H9 (cell line): ENCODE measurements around the gene SLC12A9. TPM values are rescaled to one million over a fixed set of nuclear protein-coding genes. Genes with fewer than 3 reads are reported as not detected.

Experiments
- DNase-seq: peaks from one replicate; pipeline ENCODE4 v3.0.0-alpha.2; 2017
- H2AFZ ChIP-seq: one replicate; pipeline ENCODE4 v1.6.1; 2013; ENCODE audit warnings: mild to moderate bottlenecking, low read length, control low read depth, moderate library complexity
- H2AK5ac ChIP-seq: 2 replicates; pipeline ENCODE4 v1.6.1; 2013; ENCODE audit warnings: low read length, control low read depth, mixed read lengths; ENCODE audit not compliant: insufficient read length
- H2BK120ac ChIP-seq: one replicate; pipeline ENCODE4 v1.6.1; 2013; ENCODE audit warnings: low read depth, mild to moderate bottlenecking, low read length, control low read depth, inconsistent platforms; ENCODE audit not compliant: poor library complexity, severe bottlenecking
- H2BK12ac ChIP-seq: 2 replicates; pipeline ENCODE4 v1.6.1; 2013; ENCODE audit warnings: low read length, control low read depth, mixed read lengths, low read depth; ENCODE audit not compliant: insufficient read length
- H2BK15ac ChIP-seq: 2 replicates; pipeline ENCODE4 v1.6.1; 2013; ENCODE audit warnings: low read depth, low read length, control low read depth
- H2BK20ac ChIP-seq: one replicate; pipeline ENCODE4 v1.6.1; 2013; ENCODE audit warnings: low read depth, mild to moderate bottlenecking, low read length, control low read depth, inconsistent platforms; ENCODE audit not compliant: poor library complexity, severe bottlenecking
- H2BK5ac ChIP-seq: 2 replicates; pipeline ENCODE4 v1.6.1; 2013; ENCODE audit warnings: low read length, control low read depth, mixed read lengths; ENCODE audit not compliant: insufficient read length
- H3K14ac ChIP-seq: 2 replicates; pipeline ENCODE4 v1.6.1; 2013; ENCODE audit warnings: low read length, control low read depth; ENCODE audit not compliant: insufficient read depth
- H3K18ac ChIP-seq: 2 replicates; pipeline ENCODE4 v1.6.1; 2013; ENCODE audit warnings: low read depth, mild to moderate bottlenecking, mixed read lengths, low read length, control low read depth; ENCODE audit not compliant: insufficient read length
- H3K23ac ChIP-seq: 2 replicates; pipeline ENCODE4 v1.6.1; 2013; ENCODE audit warnings: low read length, control low read depth, mixed read lengths, low read depth; ENCODE audit not compliant: insufficient read length
- H3K23me2 ChIP-seq: 2 replicates; pipeline ENCODE4 v1.6.1; 2013; ENCODE audit warnings: low read depth, mild to moderate bottlenecking, mixed read lengths, low read length, control low read depth; ENCODE audit not compliant: insufficient read length, poor library complexity, severe bottlenecking
- H3K27ac ChIP-seq: 2 replicates; pipeline ENCODE4 v1.5.1; 2013; ENCODE audit warnings: low read length, control low read depth, mixed read lengths, low read depth; ENCODE audit not compliant: insufficient read length
- H3K27me3 ChIP-seq: 2 replicates; pipeline ENCODE4 v1.6.1; 2013; ENCODE audit warnings: low read length, control low read depth, inconsistent platforms; ENCODE audit not compliant: insufficient read depth
- H3K4ac ChIP-seq: 2 replicates; pipeline ENCODE4 v1.6.1; 2013; ENCODE audit warnings: low read depth, mild to moderate bottlenecking, control low read depth, inconsistent platforms, low read length, moderate library complexity
- H3K4me1 ChIP-seq: 2 replicates; pipeline ENCODE4 v1.6.1; 2013; ENCODE audit warnings: low read length, control low read depth, inconsistent platforms; ENCODE audit not compliant: insufficient read depth
- H3K4me2 ChIP-seq: 2 replicates; pipeline ENCODE4 v1.6.1; 2013; ENCODE audit warnings: low read length, control low read depth, mixed read lengths; ENCODE audit not compliant: insufficient read length, insufficient read depth
- H3K56ac ChIP-seq: 2 replicates; pipeline ENCODE4 v1.6.1; 2013; ENCODE audit warnings: low read depth, mild to moderate bottlenecking, mixed read lengths, low read length, control low read depth; ENCODE audit not compliant: insufficient read length
- H3K79me1 ChIP-seq: 2 replicates; pipeline ENCODE4 v1.6.1; 2013; ENCODE audit warnings: low read depth, mild to moderate bottlenecking, moderate library complexity, low read length, control low read depth, inconsistent platforms; ENCODE audit not compliant: insufficient read depth, poor library complexity, severe bottlenecking
- H3K79me2 ChIP-seq: 2 replicates; pipeline ENCODE4 v1.6.1; 2013; ENCODE audit warnings: low read length, control low read depth, inconsistent platforms; ENCODE audit not compliant: insufficient read depth
- H3K9ac ChIP-seq: 2 replicates; pipeline ENCODE4 v1.6.1; 2013; ENCODE audit warnings: low read length, control low read depth, mixed read lengths; ENCODE audit not compliant: insufficient read length; ENCODE audit errors: extremely low read depth
- H3K9me3 ChIP-seq: one replicate; pipeline ENCODE4 v1.6.1; 2013; ENCODE audit warnings: low read depth, low read length, inconsistent platforms; ENCODE audit not compliant: control insufficient read depth
- H3T11ph ChIP-seq: one replicate; pipeline ENCODE4 v1.6.1; 2013; ENCODE audit warnings: mild to moderate bottlenecking, low read length, control low read depth, inconsistent platforms
- H4K20me1 ChIP-seq: one replicate; pipeline ENCODE4 v1.6.1; 2013; ENCODE audit not compliant: control insufficient read depth, insufficient read length, insufficient read depth
- H4K5ac ChIP-seq: 2 replicates; pipeline ENCODE4 v1.6.1; 2013; ENCODE audit warnings: low read depth, mild to moderate bottlenecking, mixed read lengths, low read length, control low read depth; ENCODE audit not compliant: insufficient read length
- H4K8ac ChIP-seq: replicated peaks from 2 replicates; pipeline ENCODE4 v1.6.1; 2013; ENCODE audit warnings: low read length, control low read depth, mixed read lengths, low read depth; ENCODE audit not compliant: insufficient read length
- H4K91ac ChIP-seq: 2 replicates; pipeline ENCODE4 v1.6.1; 2013; ENCODE audit warnings: low read depth, mild to moderate bottlenecking, moderate library complexity, mixed read lengths, low read length, control low read depth; ENCODE audit not compliant: insufficient read length
- H3K27ac Mint-ChIP-seq, 3 experiments: 2 replicates in 2 of 3; 3 replicates in 1 of 3; pipeline ENCODE4 v1.8.0; 2020 to 2021; ENCODE audit warnings: mixed read lengths in 3 of 3, mild to moderate bottlenecking in 1 of 3, moderate library complexity in 1 of 3
- H3K27me3 Mint-ChIP-seq: 2 replicates; pipeline ENCODE4 v1.8.0; 2021; ENCODE audit warnings: low read depth, mild to moderate bottlenecking, moderate library complexity, mixed read lengths
- H3K36me3 Mint-ChIP-seq, 3 experiments: 2 replicates in 2 of 3; 3 replicates in 1 of 3; pipeline ENCODE4 v1.8.0; 2020 to 2021; ENCODE audit warnings: low read depth in 3 of 3, mixed read lengths in 3 of 3; ENCODE audit not compliant: insufficient read depth in 1 of 3
- H3K4me1 Mint-ChIP-seq, 2 experiments: 2 replicates each; pipeline ENCODE4 v1.8.0; 2020; ENCODE audit warnings: mixed read lengths in 2 of 2
- H3K4me3 Mint-ChIP-seq, 2 experiments: 2 replicates in 1 of 2; 3 replicates in 1 of 2; pipeline ENCODE4 v1.8.0; 2020 to 2021; ENCODE audit warnings: mild to moderate bottlenecking in 2 of 2, mixed read lengths in 2 of 2, moderate library complexity in 1 of 2
- H3K9me3 Mint-ChIP-seq, 2 experiments: 2 replicates in 1 of 2; 3 replicates in 1 of 2; pipeline ENCODE4 v1.8.0; 2020; ENCODE audit warnings: mild to moderate bottlenecking in 2 of 2, mixed read lengths in 2 of 2, moderate library complexity in 1 of 2
- WGBS: extraction: QIAGEN DNeasy Blood & Tissue Kit; methylation state at CpG from one replicate; pipeline ENCODE4 v1.1.7; 2013; ENCODE audit warnings: missing lambda C conversion rate, low lambda C conversion rate, mixed read lengths; ENCODE audit not compliant: insufficient read length; ENCODE audit errors: extremely low coverage; 5-methylcytosine and 5-hydroxymethylcytosine counted together
- total RNA-seq: library from RNA; stranded (reverse); gene quantifications from 2 replicates; pipeline ENCODE4 v1.2.1, GENCODE V29; 2021
- TF ChIP-seq, protein P1 (sequence below): fragments of 200-600 bp; sonication (generic); conservative IDR thresholded peaks from 3 replicates; pipeline ENCODE4 v1.8.0; 2021; ENCODE audit warnings: antibody characterized with exemption, mild to moderate bottlenecking

Gene SLC12A9
- total RNA-seq, 1 experiment from 2014 or later, result 43.0 TPM

DNA sequence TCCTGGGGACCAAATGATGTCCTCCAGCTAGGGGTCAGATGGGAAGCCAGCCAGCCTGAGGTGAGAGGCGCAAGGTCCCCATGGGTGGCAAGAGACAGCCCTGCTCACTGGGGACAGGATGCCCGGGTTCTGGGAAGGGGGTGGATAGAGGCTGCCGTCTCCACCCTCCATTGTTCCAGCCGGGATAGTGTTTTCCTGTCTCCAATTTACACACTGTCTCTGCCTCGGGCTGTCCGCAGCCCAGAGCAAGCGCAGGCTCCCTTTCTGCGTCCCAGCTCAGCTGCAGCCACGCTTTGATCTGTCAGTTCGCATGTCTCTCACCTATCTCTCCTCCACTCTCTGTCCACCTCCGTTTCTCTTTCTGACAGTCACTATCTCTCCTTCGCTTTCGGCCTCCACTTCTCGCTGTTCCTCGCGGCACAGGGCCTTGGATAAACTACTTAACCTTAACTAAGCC, 27.3 kb upstream of the SLC12A9 start:
- no peak overlapping the region for H2BK15ac ChIP-seq
- no peak for DNase-seq
- no peak overlapping the region for H3K56ac ChIP-seq
- no peak overlapping the region for H2AFZ ChIP-seq
- H2BK20ac ChIP-seq, result no peak overlapping the region
- H3K9me3 Mint-ChIP-seq, result peaks cover 0 to 2% of the 10 kb centered on the region in 2 experiments; a peak in 2 of 5 replicates
- no peak overlapping the region for H2AK5ac ChIP-seq
- H3K79me2 ChIP-seq, result peaks cover 15% of the 10 kb centered on the region
- H3K36me3 Mint-ChIP-seq, result peaks cover 35 to 57% (median 56%) of the 10 kb centered on the region in 3 experiments; a peak in 6 of 7 replicates
- H3K27me3 ChIP-seq, result no peaks in the 10 kb centered on the region
- H3K4me2 ChIP-seq, result peak overlapping the region; percentile 97
- H4K20me1 ChIP-seq, result no peaks in the 10 kb centered on the region
- peaks cover 21% of the 10 kb centered on the region for H3K79me1 ChIP-seq
- H3K4me1 ChIP-seq, result peaks cover 7% of the 10 kb centered on the region; the same call in 1 of the 2 replicates
- no peak overlapping the region for H4K8ac ChIP-seq
- H3K27ac Mint-ChIP-seq, result peak overlapping the region in 2 of 3 experiments; percentile 52 to 98; a peak in 3 of 7 replicates
- WGBS, result no CpG with 5 or more reads among the region's 16 CpGs
- H3K9ac ChIP-seq, result peak overlapping the region; percentile 85
- no peak overlapping the region for H4K5ac ChIP-seq
- no peaks in the 10 kb centered on the region for H3K9me3 ChIP-seq
- no peak overlapping the region for H2BK120ac ChIP-seq
- H2BK12ac ChIP-seq, result no peak overlapping the region
- H2BK5ac ChIP-seq, result no peak overlapping the region
- H3K23me2 ChIP-seq, result peaks cover 16% of the 10 kb centered on the region
- H3K18ac ChIP-seq, result no peak overlapping the region
- no peak overlapping the region for H3K27ac ChIP-seq
- TF ChIP-seq, protein P1, sequence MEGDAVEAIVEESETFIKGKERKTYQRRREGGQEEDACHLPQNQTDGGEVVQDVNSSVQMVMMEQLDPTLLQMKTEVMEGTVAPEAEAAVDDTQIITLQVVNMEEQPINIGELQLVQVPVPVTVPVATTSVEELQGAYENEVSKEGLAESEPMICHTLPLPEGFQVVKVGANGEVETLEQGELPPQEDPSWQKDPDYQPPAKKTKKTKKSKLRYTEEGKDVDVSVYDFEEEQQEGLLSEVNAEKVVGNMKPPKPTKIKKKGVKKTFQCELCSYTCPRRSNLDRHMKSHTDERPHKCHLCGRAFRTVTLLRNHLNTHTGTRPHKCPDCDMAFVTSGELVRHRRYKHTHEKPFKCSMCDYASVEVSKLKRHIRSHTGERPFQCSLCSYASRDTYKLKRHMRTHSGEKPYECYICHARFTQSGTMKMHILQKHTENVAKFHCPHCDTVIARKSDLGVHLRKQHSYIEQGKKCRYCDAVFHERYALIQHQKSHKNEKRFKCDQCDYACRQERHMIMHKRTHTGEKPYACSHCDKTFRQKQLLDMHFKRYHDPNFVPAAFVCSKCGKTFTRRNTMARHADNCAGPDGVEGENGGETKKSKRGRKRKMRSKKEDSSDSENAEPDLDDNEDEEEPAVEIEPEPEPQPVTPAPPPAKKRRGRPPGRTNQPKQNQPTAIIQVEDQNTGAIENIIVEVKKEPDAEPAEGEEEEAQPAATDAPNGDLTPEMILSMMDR, result no peak
- H3K4me1 Mint-ChIP-seq, result peaks cover 22 to 36% of the 10 kb centered on the region in 2 experiments
- no peak overlapping the region for H4K91ac ChIP-seq
- no peak overlapping the region for H3T11ph ChIP-seq
- peak overlapping the region; percentile 90 to 100 for H3K4me3 Mint-ChIP-seq
- H3K23ac ChIP-seq, result no peak overlapping the region
- no peak overlapping the region for H3K14ac ChIP-seq
- no peaks in the 10 kb centered on the region; the same call in none of the 2 replicates for H3K27me3 Mint-ChIP-seq
- no peak overlapping the region for H3K4ac ChIP-seq
